ENCODE results near the gene PDXDC1.
"Not testable (repeated sequence)": the region's sequence is repeated elsewhere in the genome, so short reads cannot be mapped to it uniquely, and the experiment has no call there.

- TF ChIP-seq PATZ1 (CRISPR knock-in tag; IDR thresholded peaks at IDR 0.05; ENCODE audit: borderline replicate concordance); ZC3H10 (CRISPR knock-in tag; IDR thresholded peaks at IDR 0.05); CSDC2 (CRISPR knock-in tag; IDR thresholded peaks at IDR 0.05); CSRNP3 (CRISPR knock-in tag; IDR thresholded peaks at IDR 0.05); GLIS3 (CRISPR knock-in tag; IDR thresholded peaks at IDR 0.05); ZFP30 (CRISPR knock-in tag; IDR thresholded peaks at IDR 0.05); TCF4 (CRISPR knock-in tag; IDR thresholded peaks at IDR 0.05; ENCODE audit: borderline replicate concordance); CREB5 (CRISPR knock-in tag; IDR thresholded peaks at IDR 0.05; ENCODE audit: low read depth); ARNTL (CRISPR knock-in tag; IDR thresholded peaks at IDR 0.05; ENCODE audit: borderline replicate concordance, low read depth); BACH2 (CRISPR knock-in tag; IDR thresholded peaks at IDR 0.05; ENCODE audit: borderline replicate concordance); ESRRG (CRISPR knock-in tag; IDR thresholded peaks at IDR 0.05); PPARA (CRISPR knock-in tag; IDR thresholded peaks at IDR 0.05; ENCODE audit: borderline replicate concordance): not testable (repeated sequence)
These were observed 53.5 kb downstream of the PDXDC1 start for GRCh38 chr16:15028345-15028715.

All from SK-N-SH treated with all-trans-retinoic acid at 6 μM for 48 hours (cell line).